HG03045 (cell line): ENCODE results near the gene SLC10A7.
"Not testable (repeated sequence)": the region's sequence is repeated elsewhere in the genome, so short reads cannot be mapped to it uniquely, and the experiment has no call there.

Experiments used
- ATAC-seq: cut with Tn5 transposase; IDR thresholded peaks from one replicate; pipeline ENCODE4 v1.9.1; 2021; ENCODE audit warnings: mild to moderate bottlenecking, moderate library complexity; ENCODE audit not compliant: unreplicated experiment

Gene SLC10A7

DNA sequence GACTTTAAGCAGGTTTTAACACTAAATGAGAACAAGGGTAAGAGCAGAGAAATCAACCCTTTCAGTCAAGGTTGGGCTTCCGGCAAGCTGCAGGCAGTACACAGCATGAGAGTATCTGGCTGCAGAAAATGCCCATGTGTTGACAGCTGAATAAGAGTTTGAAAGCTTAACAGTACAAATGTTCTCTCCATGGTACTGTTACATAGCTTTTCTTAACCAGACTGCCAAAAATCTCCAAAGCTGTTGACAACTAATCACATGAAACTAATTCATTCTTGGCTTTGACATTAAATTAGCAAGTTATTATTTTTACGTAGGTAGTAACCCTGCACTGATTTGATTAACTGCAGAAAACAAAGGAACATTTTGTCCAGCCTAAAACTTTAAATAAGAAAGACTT, 153.5 kb downstream of the SLC10A7 start:
- no peak for ATAC-seq

DNA sequence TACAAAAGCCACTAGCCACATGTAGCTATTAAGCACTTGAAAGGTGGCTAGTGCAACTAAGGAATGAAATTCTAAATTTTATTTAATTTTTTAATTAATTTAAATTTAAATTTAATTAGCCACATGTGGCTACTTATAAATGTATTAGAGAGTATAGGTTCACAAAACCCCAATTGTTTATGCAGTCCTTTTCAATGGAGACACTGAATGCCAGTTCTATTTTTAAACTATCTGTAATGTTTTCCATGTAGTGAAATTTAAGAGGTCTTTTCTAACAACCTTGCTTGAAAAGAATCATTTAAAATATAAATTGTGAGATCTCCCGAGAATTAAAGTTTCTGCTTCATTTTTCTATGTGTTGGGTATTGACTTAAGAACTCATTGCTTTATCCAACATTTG, 154.4 kb downstream of the SLC10A7 start:
- no peak for ATAC-seq

DNA sequence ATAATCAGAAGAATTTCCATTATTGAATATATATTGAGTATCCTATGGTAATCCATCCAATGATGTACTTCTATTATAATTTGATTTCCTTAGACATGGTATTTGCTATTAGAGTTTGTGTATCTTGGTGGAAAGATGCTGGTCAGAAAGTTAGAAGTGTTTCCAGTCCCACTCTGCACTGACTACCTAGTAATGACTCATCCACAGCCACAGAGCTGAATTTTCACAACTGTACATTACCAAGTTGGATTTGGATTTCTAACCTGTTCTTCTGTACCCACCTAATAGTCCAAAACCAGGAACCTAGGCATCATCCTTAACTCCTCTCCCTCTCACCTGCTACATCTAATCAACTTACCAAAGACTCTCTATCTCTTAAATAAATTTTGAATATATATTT, 162.0 kb downstream of the SLC10A7 start:
- no peak for ATAC-seq

DNA sequence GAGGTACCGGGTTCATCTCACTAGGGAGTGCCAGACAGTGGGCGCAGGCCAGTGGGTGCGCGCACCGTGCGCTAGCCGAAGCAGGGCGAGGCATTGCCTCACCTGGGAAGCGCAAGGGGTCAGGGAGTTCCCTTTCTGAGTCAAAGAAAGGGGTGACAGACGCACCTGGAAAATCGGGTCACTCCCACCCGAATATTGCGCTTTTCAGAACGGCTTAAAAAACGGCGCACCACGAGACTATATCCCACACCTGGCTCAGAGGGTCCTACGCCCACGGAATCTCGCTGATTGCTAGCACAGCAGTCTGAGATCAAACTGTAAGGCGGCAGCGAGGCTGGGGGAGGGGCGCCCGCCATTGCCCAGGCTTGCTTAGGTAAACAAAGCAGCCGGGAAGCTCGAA, 171.6 kb downstream of the SLC10A7 start:
- ATAC-seq = not testable (repeated sequence)

DNA sequence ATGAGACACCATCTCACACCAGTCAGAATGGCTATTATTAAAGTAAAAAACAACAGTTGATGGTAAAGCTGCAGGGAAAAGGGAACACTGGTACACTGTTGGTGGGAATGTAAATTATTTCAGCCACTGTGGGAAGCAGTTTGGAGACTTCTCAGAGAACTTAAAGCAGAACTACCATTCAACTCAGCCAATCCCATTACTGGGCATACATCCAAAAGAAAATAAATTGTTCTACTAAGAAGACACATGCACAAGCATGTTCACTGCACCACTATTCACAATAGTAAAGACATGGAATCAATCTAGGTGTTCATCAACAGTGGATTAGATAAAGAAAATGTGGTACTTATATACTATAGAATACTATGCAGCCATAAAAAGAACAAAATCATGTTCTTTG, 172.4 kb downstream of the SLC10A7 start:
- no peak for ATAC-seq

DNA sequence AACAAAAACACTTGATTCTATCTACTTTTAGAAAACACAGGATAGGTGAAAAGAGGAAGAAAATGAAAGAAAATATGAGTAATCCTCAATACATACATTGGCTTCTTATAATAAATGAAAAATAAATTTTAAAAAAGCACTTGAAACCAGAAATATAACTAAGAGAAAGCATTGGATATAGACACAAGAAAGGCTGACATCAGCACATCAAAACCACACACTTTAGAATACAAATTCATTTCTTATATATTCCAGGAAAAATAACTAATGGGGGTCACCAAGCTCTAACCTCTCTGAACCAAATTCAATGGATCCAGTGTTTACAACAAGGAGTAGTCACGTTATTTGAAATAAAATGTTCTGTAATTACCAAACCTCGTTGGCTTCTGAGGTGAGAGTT, 173.9 kb downstream of the SLC10A7 start:
- no peak for ATAC-seq

DNA sequence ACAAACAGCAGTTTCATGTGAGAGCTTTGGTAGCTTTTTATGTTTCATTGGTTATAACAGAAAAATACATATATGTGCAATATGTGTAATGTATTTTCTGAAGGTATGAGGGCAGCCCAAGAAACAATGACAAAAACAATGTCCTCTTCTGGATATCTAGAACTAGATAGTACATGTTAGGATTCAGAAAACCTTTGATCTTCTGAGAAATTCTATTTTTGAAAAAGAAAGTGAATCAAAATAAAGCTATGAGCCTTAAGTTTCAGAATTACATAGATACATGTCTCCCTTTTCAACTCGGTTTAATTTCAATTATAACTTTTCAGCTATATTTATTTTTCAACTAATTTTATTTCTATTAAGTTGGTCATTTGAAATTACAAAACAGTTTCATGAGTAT, 175.5 kb downstream of the SLC10A7 start:
- no peak for ATAC-seq

DNA sequence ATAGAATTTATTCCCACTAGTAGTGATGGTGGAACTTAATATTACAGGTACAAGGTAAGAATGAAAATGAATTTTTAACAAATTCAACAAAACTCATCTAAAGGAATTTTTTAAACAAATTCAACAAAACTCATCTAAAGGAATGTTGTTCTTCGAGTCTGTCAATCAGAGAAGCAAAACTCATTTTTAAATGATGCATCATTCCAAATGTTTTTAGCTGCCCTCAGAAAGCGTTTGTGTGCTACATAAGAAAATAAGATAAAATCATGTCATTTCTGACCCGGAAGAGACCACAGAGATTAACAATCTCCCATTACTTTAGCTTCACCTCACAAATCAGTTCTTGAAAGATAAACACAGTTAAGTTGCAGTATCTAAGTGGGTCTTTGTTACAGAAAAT, 178.0 kb downstream of the SLC10A7 start:
- ATAC-seq = no peak

DNA sequence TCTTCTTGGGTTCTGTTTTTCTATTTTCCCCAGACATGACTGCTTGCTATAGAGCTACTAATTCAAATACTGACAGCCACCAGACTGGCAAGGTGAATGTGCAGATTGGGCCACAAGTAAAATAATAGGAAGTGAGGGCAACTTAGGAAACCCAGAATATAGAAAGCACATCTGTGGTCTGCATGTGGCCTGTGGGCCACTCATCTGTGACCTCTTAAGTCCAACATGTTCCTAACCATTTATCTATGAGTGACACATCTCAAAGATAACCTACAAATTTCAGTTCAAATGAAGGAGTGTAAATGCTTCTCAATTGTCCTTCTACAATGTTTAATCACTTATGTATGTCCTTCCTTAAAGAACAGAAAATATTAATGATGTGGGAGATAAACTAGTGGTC, 178.5 kb downstream of the SLC10A7 start:
- ATAC-seq = peak; percentile 76

DNA sequence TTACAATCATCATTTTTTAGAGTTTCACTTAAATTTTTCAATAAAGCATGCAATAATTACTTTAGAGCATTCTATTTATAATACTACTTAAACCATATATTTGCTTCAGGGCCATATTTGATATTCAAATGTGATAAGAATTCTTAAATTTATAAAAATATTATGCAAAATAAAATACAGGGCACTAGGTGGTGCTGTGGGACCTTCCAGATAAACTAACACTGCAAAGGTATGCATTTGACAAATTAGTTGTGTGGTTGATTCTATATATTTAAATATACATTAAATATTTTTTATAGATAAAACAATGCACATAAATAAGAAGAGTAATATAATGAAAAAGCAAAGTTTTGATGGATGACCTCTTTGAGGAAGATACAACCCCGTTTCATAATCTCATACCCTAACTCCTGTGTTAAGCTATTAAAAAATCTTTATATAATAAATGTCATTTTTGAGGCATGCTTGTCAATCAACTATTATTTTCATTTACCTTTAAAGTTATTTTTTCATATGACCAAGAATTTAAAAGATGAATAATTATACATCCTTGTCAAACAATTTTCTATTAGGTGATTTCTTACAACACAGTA, 179.0 kb downstream of the SLC10A7 start:
- ATAC-seq = no peak

DNA sequence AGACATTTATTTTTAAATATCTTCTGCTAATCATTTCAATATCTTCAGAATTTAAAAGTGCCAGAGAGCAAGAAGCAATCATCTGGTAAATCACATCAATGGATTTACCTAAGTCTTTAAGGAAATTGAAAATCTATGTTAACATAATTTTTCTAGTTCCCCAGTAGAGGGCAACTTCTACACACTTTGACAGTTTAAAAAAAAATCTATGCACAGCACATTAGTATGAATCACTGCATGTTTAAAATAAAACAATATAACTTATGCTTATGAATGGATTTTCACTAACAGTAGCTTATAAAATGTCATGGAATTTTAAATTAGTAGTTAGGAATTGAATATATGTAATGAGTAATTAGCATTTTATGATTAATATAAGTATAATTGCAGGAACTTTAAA, 180.9 kb downstream of the SLC10A7 start:
- ATAC-seq = no peak

DNA sequence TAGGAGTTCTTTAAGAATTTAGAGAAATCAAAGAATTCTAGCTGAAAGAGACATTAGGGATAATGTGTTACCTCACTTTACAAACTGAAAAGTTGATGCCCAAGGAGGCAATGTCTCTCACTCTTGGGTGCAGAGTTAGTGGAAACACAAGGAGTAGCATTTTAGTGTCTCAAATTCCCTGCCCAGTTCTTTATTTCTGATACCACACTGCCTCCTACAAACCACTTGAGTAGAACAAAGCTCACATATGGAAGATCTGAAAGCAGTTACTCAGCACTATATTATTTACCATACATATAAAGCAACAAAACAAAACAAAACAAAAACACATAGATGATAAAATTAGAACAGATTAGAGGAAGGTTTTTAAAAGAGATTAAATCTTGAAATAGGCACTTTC, 183.2 kb downstream of the SLC10A7 start:
- no peak for ATAC-seq

DNA sequence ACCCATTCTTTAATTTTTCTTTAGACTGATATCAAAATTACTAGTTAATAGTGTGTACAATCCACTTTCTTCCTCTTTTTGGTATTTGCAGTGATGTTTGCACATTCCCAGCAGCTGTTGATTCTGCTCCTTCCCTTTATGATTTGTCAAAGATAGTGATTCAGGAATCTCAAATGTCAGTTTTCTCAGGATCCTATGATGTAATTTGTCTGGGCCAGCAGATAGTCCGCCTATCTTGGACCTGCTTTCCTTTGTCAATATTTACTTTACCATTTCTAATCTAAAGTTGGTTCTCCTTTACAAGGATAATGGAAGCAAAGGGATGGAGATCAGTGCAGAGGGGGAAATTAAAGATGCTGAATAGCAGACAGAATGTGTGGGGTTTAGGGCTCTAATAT, 185.3 kb downstream of the SLC10A7 start:
- no peak for ATAC-seq

DNA sequence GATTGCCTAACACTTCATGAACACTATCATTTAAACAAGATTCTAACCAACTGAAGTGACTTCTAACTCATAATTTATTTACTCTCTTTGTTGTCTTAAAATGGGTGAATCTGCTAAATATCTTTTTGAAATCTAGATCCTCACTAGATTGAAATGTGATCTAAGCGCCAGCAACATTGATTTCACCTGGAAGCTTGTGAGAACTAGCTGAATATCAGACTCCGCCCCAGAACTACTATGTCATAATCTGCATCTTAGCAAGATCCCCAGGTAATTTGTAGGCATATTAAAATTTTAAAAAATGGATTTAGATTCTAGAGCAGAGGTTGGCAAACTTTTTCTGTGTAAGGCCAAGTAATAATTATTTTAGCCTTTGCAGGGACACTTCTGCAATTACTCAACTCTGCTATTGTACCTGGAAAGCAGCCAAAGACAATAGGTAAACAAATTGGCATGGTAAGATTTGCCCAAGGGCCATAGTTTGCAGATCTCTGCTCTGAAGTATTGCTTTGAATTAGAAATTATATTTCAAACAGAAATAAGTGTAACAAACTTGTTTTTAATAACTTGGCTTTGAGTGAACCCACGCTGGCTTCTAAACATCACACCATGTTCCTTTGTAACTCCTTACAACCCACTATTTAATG, 185.9 kb downstream of the SLC10A7 start:
- no peak for ATAC-seq

DNA sequence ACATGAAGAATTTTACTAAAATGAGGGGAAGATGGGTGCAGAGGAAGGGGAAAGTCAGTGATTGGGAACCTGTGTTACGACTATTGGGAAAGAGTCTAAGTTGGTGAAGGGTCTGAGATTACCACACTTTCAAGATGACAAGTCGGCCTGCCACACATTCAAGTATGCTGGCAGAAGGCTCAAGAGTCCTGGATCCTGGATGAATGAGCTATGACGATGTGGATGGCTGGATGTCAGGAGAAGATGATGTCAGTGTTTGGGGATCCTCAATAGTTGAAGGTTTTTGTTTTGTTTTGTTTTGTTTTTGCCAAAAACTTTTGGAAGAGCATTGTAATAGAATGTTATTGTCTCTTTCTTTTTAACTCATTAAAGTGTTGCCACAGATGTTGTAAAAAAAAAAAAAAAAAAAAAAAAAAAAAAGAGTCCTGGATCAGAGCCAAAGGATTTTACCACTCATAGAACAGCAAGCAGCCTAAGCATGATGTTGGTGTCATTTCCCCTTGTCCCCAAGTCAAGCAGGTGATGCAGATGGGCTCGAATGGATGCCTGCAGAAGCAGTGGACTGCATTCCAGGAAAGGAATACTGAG, 186.8 kb downstream of the SLC10A7 start:
- no peak for ATAC-seq

DNA sequence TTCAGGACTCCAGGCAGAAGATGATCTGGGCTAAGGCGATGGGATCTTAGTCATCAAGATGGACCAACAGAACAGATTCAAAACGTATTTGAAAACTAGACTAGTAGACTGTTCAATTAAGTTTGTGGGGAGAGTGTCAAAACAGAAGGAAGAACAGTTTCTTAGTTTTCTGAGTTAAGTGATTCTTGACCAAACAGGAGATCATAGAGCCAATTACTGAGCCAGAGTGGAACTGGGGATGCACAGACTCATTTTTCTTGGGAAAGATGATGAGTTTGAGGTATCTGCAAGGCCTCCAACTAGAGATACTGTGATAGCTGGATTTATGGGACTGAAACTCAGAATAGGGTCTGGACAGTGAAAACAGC, 187.9 kb downstream of the SLC10A7 start:
- no peak for ATAC-seq

DNA sequence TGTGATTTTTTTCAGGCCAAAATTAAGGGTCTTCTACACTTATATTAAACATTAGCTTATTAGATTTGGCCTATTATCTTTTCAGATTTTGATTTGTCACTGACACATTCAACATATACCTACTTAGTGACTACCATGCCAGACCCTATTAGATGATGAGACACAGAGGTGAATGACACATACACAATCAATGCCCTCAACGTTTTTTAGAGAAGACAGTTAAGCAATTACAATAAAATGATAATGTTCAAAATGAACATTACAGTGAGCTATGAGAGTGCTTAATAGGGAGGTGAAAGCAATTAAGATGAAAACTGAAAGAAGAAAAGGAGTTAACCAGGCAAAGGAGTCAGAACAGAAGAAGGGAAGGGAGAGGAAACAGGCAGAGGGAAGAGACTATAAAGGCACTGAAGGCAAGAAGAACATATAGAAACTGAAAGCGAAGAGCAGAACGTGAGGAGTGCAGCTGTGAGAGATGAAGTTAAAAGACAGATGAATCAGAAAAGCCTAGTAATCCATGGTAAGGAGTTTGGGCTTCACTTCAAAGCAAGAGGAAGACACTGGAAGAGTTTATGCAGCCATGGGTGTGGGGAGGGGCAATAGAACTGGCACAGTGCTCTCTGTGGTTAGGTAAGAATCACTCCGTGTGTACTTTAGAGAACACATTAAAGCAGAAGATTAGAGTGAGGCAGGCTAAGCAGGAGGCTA, 188.4 kb downstream of the SLC10A7 start:
- peak; percentile 89 for ATAC-seq

DNA sequence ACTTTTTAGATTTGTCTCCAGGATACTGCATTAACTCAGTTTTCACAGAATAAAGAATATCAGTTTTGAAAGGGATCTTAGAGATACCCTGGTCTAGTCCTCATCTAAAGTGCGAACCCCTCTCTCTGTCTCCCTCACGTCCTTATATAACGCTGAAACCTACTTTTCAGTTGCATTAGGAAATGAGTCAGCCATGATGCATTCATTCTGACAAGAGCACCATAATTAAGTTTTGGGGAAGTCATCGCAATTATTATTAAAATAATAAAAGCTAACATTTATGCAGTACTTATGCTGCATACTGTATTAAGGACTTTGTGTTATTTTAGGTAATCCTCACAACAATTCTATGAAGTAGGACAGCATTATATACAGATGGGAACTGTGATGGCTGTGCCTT, 191.3 kb downstream of the SLC10A7 start:
- ATAC-seq = no peak

DNA sequence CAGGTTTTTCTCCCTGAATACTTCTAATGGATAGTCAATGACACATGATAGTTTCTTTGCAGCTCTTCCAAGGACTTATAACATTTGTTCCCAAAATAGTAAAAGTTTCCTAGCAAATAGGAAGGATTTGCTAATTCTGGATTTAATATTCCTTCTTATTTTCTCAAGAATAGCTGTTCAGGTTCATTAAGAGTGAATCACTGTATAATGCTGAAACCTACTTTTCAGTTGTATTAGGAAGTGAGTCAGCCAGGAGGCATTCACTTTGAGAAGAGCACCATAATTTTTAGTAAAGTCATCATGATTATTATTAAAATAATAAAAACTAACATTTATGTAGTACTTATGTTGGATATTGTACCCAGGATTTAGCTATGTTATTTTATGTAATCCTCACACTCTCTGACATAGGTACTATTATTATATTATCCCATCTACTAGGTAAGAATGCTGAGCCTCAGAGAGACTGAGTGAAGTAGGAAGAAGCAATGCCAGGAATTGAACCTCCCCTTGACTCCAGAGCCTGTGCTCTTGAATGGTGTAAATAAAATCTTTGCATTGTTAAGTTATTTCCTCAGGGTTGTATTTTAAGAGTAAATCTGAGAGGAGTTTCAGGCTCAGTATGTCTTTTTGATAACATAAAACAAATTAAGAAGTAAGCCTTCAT, 192.6 kb downstream of the SLC10A7 start:
- no peak for ATAC-seq

DNA sequence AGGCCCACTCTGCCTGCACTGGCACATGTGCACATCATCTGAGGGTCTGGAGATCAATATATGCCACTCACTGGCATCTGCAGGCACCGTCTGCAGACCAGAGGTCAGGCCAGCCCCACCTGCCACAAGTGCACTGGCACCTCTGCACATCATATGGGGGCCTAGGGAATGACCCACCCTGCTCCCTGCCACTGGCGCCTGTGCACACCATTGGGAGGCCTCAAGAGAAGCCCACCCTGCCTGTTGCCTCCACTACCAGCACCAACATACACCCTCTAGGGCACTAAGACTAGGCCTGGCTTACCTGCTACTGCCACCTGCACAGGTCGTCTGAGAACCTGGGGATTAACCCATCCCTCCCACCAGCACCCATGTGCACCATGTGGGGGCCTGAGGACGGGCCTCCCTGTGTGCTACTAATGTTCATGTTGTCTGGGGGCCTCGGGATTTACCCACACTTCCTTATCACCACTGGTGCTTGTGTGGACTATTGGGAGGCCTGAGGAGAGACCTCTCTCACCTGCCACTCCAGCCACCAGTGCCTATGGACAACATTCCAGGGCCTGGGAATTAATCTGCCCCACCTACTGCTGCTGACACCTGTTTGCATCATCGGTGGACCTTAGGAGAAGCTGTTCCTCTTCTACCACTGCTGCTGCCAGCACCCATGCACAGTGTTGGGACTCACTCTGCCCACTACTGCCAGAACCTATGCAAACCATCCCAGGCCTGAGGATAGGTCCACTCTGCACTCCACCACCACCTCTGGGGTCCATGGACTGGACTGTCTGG, 193.7 kb downstream of the SLC10A7 start:
- ATAC-seq = no peak

DNA sequence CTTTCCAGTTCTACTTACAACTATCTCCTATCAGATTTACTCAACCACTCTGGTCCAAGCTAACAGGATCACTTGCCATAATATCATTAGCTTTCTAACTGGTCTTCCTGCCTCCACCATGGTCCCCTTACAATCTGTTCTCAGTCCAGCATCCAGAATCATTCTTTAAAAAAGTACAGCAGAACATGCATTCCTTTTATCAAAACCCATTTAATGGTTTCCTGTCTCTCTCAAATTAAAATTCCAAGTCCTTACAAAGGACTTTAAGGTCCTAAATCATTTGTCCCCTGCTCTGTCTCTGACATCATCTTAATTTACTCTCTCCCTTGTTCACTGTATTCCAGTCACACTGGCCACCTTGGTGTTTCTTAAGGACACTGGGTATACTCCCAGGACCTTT, 202.8 kb downstream of the SLC10A7 start:
- ATAC-seq = no peak
